OCI-LY1 (cell line): Measurements from ENCODE around the gene WWOX.

Experiments used
- H2AFZ ChIP-seq: fragments of 200-600 bp; sonication (generic), shearing (Covaris generic); 2 replicates; pipeline ENCODE4 v1.6.0; 2014; ENCODE audit warnings: antibody characterized with exemption, mild to moderate bottlenecking, low read length
- H3F3A ChIP-seq: fragments of 200-600 bp; sonication (generic), shearing (Covaris generic); 2 replicates; pipeline ENCODE4 v1.6.0; 2014; ENCODE audit warnings: mild to moderate bottlenecking, antibody characterized with exemption, low read length, moderate library complexity; ENCODE audit not compliant: insufficient read depth
- H3K27ac ChIP-seq: fragments of 200-600 bp; sonication (generic); 2 replicates; pipeline ENCODE4 v1.5.1; 2014; ENCODE audit warnings: low read length, mixed run types, mild to moderate bottlenecking, low read depth; ENCODE audit not compliant: poor library complexity, severe bottlenecking
- H3K27me3 ChIP-seq: fragments of 200-600 bp; sonication (generic); 2 replicates; pipeline ENCODE4 v1.6.0; 2014; ENCODE audit warnings: antibody characterized with exemption, mild to moderate bottlenecking, low read length, moderate library complexity; ENCODE audit not compliant: insufficient read depth
- H3K36me3 ChIP-seq: fragments of 200-600 bp; sonication (generic); 2 replicates; pipeline ENCODE4 v1.6.1; 2014; ENCODE audit warnings: mild to moderate bottlenecking, antibody characterized with exemption, low read length, moderate library complexity, mixed read lengths; ENCODE audit not compliant: insufficient read depth
- H3K4me1 ChIP-seq: fragments of 200-600 bp; sonication (generic); 2 replicates; pipeline ENCODE4 v1.5.1; 2014; ENCODE audit warnings: mild to moderate bottlenecking, low read length, moderate library complexity; ENCODE audit not compliant: insufficient read depth, severe bottlenecking
- H3K4me2 ChIP-seq: fragments of 200-600 bp; sonication (generic), shearing (Covaris generic); 2 replicates; pipeline ENCODE4 v1.6.1; 2014; ENCODE audit warnings: low read length
- H3K4me3 ChIP-seq: fragments of 200-600 bp; sonication (generic); 2 replicates; pipeline ENCODE4 v1.5.1; 2014; ENCODE audit warnings: low read length, low read depth, mild to moderate bottlenecking, mixed read lengths; ENCODE audit not compliant: poor library complexity, severe bottlenecking
- H3K79me2 ChIP-seq: fragments of 200-600 bp; shearing (Covaris generic); 2 replicates; pipeline ENCODE4 v1.6.1; 2016; ENCODE audit warnings: mixed run types, low read length, mixed read lengths; ENCODE audit not compliant: insufficient read depth
- H3K9ac ChIP-seq: fragments of 200-600 bp; sonication (generic), shearing (Covaris generic); 2 replicates; pipeline ENCODE4 v1.6.1; 2014; ENCODE audit warnings: mild to moderate bottlenecking, low read length, mixed read lengths
- H3K9me2 ChIP-seq: fragments of 200-600 bp; sonication (generic), shearing (Covaris generic); 2 replicates; pipeline ENCODE4 v1.6.1; 2014; ENCODE audit warnings: low read depth, mild to moderate bottlenecking, low read length, mixed read lengths
- H3K9me3 ChIP-seq: fragments of 200-600 bp; shearing (Covaris generic); 2 replicates; pipeline ENCODE4 v1.6.1; 2014; ENCODE audit warnings: low read length, mixed read lengths
- H4K20me1 ChIP-seq: fragments of 200-600 bp; sonication (generic), shearing (Covaris generic); 2 replicates; pipeline ENCODE4 v1.6.0; 2016; ENCODE audit warnings: mild to moderate bottlenecking, low read length; ENCODE audit not compliant: insufficient read depth
- EZH2 ChIP-seq: fragments of 200-600 bp; sonication (generic), shearing (Covaris generic); IDR thresholded peaks from 2 replicates; pipeline ENCODE4 v1.8.0; 2017; ENCODE audit warnings: borderline replicate concordance, mixed run types, mild to moderate bottlenecking, antibody characterized with exemption, low read length, moderate library complexity, mixed read lengths
- TF ChIP-seq, protein P1 (sequence below): fragments of 200-600 bp; sonication (generic), shearing (Covaris generic); IDR thresholded peaks from 2 replicates; pipeline ENCODE4 v1.5.1; 2017; ENCODE audit warnings: mild to moderate bottlenecking, antibody characterized with exemption, low read length, moderate library complexity, mixed read lengths

The WWOX gene

DNA sequence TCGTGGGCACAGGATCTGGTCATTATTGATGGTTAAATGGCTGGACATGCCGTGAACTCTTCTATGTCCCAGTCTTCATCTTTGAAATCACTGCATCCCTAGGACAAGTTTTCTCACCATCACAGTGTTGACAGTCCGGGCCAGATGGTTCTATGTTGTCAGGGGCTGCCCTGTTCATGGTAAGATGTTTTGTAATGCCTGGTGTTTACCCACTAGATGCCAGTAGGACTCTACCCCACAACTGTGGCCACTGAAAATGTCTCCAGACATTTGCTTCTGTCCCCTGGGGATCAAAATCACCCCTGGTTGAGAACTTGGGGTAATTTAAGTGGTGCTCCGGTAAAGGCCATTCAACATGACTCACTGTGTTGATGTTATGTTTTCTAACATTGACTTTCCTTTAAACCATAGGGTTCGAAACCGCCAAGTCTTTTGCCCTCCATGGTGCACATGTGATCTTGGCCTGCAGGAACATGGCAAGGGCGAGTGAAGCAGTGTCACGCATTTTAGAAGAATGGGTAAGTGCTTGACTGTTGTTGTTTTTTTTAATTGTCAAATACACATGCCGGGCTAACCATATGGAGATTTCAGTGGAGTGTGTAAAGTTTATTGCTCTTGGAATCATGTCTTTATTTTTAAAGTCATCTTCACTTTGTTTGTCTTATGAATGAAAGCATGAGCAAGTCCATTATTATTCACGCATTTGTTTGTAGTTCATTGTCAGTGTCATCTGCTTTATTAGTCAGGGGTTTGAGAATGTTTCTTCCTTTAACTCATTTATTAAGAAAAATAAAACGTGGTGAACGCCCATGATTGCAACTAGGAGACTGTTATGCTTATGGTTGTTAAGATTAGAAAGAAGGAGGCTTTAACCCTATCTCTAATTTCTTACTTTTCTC lies 64.6 kb downstream of the WWOX start:
- Histone ChIP-seq H3K27me3 (no peaks in the 10 kb centered on the region), H2AFZ (no peak overlapping the region)

DNA sequence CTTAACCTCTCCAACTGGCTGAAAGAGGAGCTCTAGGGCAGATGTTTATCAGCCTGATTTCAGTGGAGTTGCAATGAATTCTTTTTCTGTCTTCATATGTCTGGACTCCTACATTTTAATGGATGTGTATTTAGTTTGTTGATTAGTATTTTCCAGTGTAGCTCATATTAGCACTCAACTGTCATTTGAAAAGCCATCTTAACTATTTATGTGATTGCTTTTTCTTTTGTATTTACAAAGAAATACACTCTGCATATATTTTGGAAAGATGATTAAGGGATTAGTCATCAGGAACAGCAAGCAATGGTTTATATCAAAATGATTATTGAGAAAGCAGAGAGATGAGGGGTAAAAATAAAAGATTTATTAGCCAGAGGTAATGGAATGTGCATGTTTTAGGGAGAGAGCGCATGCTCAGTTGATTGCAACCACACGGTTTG lies 71.1 kb downstream of the WWOX start:
- no peak overlapping the region for H3K4me2 ChIP-seq
- no peaks in the 10 kb centered on the region for H3K9me3 ChIP-seq
- no peak overlapping the region for H3K9ac ChIP-seq
- H3K4me1 ChIP-seq, result no peaks in the 10 kb centered on the region
- no peak overlapping the region for H3K27ac ChIP-seq
- no peaks in the 10 kb centered on the region for H3K27me3 ChIP-seq
- H3F3A ChIP-seq, result no peaks in the 10 kb centered on the region
- no peaks in the 10 kb centered on the region for H3K9me2 ChIP-seq
- H3K79me2 ChIP-seq, result no peaks in the 10 kb centered on the region
- no peak overlapping the region for H3K4me3 ChIP-seq
- H4K20me1 ChIP-seq, result no peaks in the 10 kb centered on the region
- no peaks in the 10 kb centered on the region; the same call in 1 of the 2 replicates for H3K36me3 ChIP-seq
- no peak overlapping the region for H2AFZ ChIP-seq
- no peak for TF ChIP-seq EZH2
- TF ChIP-seq, protein P1, sequence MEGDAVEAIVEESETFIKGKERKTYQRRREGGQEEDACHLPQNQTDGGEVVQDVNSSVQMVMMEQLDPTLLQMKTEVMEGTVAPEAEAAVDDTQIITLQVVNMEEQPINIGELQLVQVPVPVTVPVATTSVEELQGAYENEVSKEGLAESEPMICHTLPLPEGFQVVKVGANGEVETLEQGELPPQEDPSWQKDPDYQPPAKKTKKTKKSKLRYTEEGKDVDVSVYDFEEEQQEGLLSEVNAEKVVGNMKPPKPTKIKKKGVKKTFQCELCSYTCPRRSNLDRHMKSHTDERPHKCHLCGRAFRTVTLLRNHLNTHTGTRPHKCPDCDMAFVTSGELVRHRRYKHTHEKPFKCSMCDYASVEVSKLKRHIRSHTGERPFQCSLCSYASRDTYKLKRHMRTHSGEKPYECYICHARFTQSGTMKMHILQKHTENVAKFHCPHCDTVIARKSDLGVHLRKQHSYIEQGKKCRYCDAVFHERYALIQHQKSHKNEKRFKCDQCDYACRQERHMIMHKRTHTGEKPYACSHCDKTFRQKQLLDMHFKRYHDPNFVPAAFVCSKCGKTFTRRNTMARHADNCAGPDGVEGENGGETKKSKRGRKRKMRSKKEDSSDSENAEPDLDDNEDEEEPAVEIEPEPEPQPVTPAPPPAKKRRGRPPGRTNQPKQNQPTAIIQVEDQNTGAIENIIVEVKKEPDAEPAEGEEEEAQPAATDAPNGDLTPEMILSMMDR, result no peak

More for the DNA sequence above, 64.6 kb downstream of the WWOX start:
- no peak overlapping the region for H3K4me3 ChIP-seq
- H3K9me2 ChIP-seq, result no peaks in the 10 kb centered on the region
- TF ChIP-seq EZH2, result no peak
- no peak overlapping the region for H3K4me2 ChIP-seq
- no peaks in the 10 kb centered on the region for H3F3A ChIP-seq
- H3K9ac ChIP-seq, result no peak overlapping the region
- no peaks in the 10 kb centered on the region for H3K9me3 ChIP-seq
- no peak overlapping the region for H3K27ac ChIP-seq
- no peaks in the 10 kb centered on the region for H4K20me1 ChIP-seq
- H3K79me2 ChIP-seq, result no peaks in the 10 kb centered on the region
- H3K4me1 ChIP-seq, result no peaks in the 10 kb centered on the region
- H3K36me3 ChIP-seq, result no peaks in the 10 kb centered on the region; the same call in 1 of the 2 replicates

DNA sequence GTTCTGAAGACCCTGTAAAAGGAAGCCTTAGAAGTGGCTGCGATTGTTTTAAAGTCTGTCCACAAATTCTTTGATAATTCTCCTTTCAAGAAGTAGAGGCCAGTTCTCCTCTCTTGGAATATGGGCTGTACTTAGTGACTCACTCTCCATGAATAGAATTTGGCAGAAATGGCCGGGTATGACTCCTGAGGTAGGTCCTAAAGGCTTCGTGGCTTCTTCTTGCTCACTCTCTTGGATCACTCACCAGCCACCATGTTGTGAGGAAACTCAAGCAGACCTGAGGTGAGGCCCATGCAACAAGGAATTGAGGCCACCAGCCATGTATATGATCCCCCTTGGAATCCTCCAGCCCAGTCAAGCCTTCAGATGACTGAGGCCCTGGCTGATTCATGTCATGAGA lies 75.8 kb downstream of the WWOX start:
- H3K4me1 ChIP-seq, result peaks cover 11% of the 10 kb centered on the region
- H3K79me2 ChIP-seq, result no peaks in the 10 kb centered on the region
- H3K27ac ChIP-seq, result no peak overlapping the region
- H3K27me3 ChIP-seq, result no peaks in the 10 kb centered on the region
- TF ChIP-seq, protein P1, result no peak
- no peak for TF ChIP-seq EZH2
- H3K4me3 ChIP-seq, result no peak overlapping the region
- no peaks in the 10 kb centered on the region for H3F3A ChIP-seq
- no peaks in the 10 kb centered on the region for H4K20me1 ChIP-seq
- H3K9me3 ChIP-seq, result no peaks in the 10 kb centered on the region
- no peak overlapping the region for H2AFZ ChIP-seq
- H3K9me2 ChIP-seq, result no peaks in the 10 kb centered on the region
- no peak overlapping the region for H3K9ac ChIP-seq
- no peaks in the 10 kb centered on the region for H3K36me3 ChIP-seq
- H3K4me2 ChIP-seq, result no peak overlapping the region
